ENCODE data around the gene PLXND1.

GRCh38 chr3:129628169-129628522, 21.7 kb upstream of the PLXND1 start:
- no peak for TF ChIP-seq CTCF (IDR thresholded peaks at IDR 0.05)
- no peak for TF ChIP-seq POLR2A (IDR thresholded peaks at IDR 0.05)
